NOMO-1 treated with DMSO at 0.1 percent for 48 hours (cell line): ENCODE measurements around the gene ARHGAP26.

Experiments used
- DNase-seq: peaks from one replicate; lab custom pipeline; 2025; ENCODE audit not compliant: unreplicated experiment; lab: John Stamatoyannopoulos, UW

Gene ARHGAP26

DNA sequence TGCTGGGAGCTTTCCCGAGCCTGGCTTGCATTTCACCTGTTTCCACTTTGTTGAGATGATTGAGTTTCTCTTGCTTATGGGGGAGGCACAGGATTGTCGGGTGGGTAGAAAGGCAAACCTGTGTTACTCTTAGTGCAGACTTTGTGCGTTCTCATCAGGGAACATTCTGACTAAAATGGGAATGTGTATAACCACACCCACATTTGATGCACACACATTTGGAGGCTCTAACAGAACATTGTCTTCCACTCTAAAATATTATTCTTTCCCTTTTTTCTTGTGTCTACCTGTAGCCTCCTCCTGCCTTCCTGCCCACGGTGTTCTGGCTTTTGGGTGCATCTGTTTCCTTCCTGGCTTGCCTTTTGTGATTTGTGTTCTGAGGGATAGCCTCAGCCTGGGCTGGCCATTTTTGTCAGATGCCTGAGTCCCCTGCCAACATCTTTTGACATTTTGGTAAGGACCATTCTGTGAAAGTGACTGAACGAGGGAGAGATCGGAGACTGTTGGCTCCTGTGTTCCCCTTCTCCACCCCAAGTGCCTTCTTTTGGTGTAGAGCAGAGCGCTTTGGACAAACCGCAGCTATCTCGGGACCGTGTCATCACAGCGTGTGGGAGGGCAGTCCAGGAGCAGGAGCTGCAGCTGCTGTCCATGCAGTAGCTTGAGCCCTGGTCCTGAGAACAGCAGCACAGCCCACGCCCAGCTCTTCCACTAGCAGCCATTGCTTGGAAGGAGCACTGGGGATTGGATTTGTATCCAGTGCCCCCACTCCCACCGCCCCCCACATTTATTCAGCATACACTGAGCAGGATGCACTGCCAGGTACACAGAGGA lies 101.4 kb downstream of the ARHGAP26 start:
- DNase-seq: no peak

DNA sequence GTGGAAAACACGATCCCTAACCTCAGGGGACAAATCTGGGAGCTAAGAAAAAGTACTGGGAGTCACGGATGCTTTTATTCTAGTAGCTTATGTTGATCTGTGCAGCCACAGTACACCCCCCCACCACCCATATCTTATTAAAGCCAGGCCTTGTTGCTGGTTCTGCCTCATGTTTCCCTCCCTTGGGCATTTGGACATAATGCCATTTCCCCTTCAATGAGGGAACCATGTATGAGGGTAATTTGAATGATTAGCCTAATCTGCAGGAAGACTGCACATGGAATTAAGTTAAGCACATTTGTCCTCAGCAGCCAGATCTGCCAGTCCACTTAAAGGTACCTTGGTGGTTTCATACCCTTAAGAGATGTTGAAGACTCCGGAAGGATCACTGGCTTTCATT lies 102.0 kb downstream of the ARHGAP26 start:
- DNase-seq: no peak

DNA sequence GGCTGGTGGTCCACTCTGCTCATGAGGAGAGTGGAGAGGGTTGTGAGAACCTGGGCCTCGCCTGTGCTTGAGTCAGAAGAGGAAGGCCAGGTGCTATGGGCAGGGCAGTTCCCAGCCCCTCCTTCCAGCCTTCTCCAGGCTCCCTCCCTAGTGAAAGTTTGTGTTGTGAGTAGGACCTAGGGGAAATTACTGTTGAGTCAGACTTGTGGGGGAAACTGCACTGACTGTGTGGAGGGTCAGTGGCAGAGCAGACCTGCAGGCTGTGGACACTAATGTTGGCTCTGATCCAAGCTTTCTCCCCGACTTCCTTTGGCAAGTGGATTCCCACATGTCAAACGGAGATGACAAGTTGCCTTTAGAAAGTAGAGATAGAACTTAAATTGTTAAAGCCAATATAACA lies 102.6 kb downstream of the ARHGAP26 start:
- no peak for DNase-seq

DNA sequence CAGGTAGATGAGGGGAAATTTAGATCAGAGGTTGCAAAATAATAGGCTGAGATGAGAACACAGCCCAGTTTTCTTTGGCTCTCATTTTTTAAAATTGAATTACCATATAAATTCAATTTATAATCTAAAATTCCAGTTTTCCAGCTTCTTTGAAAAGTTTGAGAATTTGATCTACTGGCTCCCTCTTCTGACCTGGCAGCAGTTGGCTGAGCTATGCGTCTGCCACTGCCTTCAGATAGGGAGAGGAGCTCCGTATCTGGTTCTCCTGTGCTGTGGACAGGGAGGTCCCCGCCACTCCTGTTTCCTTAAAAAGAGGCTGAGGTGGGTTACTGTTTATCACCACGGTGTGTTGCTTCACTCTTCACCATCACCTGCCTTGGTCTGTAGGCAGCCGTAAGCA lies 103.7 kb downstream of the ARHGAP26 start:
- DNase-seq: no peak

DNA sequence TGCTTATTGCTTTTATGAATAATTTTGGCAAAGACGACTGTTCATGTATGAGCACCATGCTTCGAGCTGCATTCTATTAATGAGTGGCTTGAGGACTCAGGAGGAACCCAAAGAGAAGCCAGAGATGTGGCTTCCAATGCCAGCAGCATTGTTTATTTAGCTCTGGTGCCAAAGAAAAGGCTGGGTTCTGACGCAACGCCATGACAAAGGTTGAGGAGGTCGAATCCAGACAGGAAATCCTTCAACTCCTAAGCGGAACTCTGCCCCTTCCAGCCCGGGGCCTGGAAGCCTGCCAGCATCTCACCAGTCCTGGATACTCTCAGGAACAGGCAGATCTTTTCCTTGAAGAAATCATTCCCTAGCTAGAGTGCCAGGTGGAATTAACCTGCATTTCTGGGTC lies 104.4 kb downstream of the ARHGAP26 start:
- no peak for DNase-seq

DNA sequence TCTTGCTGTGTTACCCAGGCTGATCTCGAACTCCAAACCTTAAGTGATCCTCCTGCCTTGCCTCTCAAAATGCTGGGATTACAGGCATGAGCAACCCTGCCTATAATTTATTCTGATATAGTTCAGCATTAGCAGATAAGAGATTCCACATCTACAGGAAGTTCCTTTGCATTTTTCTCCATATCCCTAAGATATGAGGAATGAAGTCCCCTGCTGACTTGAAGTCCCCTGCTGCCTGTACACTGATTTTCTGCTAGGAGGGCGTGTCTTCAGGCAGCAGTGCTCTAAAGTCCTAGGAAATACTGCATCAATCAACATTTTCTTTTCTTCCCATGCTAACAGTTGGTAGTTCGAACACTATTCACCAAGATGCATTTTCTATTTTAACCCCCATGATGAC lies 105.8 kb downstream of the ARHGAP26 start:
- DNase-seq: no peak

DNA sequence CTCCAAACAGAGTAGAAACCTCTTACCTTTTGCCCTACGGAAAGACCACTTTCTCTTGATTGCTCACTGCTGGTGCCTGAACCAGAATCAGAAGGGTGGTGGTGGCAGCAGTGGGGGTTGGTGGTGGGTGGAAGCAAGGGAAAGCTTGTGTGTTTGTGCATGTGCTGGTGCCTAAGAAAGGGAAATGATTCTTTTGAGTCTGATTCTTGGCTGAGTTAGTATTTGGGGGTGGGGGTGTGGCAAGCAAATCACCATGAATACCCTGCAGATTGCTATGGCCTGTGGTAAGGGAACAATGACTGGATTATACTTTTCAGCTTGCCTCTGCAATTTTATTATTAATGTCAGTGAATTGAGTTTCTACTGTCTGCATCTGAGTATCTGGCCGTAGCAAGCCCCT lies 106.6 kb downstream of the ARHGAP26 start:
- no peak for DNase-seq

DNA sequence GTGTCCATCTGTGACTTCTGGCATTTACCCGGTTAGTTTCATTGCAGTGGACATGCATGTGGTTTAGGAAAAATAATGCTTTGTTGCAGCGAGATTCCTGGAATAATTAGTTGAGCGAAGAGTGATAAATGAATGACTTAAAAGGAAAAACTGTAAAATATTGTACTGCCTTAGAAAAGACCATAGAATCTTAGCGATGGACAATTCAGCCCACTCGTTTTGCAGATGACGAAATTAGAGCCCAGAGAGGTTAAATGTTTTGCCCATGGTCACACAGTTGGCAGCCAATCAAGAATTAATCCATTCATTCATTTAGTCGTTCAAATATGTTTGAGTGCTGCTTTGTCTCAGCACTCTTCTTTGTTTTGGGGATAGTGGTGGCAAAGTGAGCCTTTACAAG lies 107.9 kb downstream of the ARHGAP26 start:
- DNase-seq: no peak

DNA sequence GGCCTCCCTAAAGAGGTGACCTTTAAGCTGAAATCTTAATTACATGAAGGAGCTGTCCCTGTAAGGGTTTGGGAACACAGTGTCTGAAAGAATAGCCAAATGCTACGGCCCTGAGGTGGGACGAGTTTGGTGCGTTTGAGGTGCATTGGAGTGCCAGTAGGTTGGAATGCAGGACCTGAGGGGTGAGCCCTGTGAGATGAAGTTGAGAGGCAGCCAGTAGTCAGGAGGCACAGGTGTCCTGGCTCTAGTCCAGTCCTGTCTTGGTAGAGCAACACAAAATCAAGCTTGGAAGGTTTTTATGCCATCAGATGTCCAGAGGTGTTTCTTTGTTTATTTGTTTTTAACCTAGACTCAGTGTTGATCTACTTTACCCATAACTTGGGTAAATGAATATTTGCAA lies 108.5 kb downstream of the ARHGAP26 start:
- no peak for DNase-seq

DNA sequence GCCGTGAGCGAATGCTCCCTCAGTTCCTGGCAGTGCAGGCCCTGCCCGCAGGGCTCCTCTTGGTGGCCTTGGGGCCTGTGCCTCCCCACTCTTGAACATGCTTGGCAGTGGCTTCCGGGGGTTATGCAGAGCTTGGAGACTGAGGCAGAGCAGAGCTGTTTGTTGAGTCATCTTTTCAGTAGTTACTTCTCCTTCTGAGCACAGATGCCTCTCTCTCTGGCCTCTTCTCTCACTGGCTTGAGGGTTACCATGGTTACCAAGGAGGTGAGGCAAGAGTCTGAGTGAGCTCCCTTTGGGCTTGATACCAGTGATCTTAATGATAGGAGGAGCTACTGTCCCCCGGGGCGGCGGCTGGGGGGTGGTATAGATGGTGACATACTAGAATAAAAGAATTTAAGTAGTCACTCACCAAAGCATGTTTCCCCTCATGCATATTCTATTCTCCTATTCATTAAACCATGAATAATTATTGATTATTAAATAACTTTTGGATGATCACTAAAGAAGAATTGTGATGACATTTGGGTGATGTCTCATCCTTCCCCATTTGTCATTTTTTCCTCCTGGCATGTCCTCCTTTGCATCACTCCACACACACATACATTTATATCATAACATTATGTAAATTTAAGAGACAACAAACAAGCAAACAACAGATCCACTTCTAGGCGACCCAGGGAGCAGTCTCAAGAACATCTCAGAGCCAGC lies 111.1 kb downstream of the ARHGAP26 start:
- peak; percentile 97 for DNase-seq

DNA sequence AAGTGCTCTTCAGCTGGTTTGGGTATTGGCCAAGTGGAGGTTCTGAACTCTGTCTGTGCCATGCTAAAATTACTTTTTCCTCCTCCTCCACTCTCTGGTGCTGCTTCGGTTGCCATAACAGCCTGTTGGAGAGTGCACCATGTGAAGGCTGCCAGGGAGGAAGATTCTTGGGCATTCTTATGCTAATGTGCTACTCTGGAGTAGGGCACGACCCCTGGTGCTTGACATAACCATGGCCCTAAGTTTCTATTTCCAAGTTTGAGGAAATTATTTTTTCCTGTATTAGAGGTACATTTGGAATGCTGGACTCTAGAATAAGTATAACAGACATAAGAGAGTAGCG lies 111.6 kb downstream of the ARHGAP26 start:
- DNase-seq: no peak

DNA sequence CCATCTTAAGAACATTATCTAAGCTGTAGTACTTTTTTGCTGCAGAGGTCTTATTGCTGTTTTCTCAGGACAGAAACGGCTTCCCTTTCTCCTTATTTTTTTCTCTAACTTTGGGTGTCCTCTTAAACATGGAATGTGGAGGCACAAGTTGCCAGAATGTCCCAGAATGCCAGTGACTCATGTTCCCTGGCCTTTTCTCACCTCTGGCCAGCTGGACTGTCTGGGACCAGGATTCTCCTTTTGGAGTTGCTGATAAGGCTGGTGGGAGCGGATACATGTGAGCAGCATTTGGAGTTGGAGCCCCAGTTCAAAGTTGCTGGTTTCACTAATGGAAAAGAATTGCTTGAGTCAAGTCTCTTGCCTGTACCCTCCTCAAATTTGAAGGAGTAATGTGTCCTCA lies 112.8 kb downstream of the ARHGAP26 start:
- no peak for DNase-seq

DNA sequence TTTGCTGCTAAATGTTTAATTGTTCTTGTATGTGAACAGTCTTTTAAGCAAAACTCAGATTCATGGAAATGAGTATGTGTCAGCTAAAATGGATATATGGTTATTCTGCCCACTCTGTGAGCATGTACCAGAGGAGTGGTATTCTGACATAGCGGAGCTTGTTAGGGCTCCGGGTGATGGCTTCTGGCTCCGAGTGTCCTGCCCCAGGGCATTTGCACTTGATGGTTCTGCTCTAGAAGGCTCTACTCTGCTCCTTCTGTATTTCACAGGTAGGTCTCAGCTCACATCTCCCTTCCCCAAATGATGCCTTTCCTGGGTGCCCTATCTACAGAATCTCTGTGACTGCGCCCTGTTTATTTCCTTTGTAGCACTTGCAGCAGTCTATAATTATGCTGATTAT lies 113.3 kb downstream of the ARHGAP26 start:
- DNase-seq: no peak

DNA sequence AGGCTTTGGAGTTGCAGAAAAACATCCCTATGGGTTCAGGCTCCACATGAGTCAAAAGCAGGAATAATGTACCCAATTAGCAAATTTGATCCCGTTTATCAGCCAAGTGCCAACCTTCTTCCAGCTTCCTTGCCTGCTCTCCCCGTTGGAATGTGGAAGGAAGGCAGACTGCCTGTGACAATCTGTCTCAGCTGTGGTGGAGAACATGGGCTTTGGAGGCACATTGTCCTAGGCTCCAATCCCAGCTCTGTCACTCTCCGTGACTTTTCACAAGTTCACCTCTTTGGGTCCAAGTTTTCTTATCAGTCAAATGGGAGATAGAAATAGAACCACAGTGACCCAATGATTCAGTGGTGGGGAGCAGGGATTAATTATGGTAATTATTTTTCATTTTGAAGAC lies 113.9 kb downstream of the ARHGAP26 start:
- no peak for DNase-seq

DNA sequence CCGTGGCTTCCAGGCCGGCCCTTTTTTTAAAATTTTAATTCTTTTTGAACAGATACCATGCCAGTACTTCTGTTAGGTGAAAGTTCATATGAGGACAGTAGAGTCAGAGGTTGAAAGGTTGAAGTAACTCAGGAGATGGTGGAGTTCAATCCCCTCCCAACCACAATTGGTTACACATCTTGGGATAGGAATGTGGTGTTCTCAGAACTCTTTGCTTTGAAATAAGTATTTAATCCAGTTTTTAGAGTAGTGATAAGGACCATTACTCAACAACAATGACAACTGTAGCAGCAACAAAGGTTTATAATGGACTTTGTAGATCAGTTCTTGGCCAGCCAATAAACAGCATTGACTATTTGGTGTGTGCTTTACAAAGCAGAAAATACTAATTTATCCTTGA lies 116.0 kb downstream of the ARHGAP26 start:
- no peak for DNase-seq

DNA sequence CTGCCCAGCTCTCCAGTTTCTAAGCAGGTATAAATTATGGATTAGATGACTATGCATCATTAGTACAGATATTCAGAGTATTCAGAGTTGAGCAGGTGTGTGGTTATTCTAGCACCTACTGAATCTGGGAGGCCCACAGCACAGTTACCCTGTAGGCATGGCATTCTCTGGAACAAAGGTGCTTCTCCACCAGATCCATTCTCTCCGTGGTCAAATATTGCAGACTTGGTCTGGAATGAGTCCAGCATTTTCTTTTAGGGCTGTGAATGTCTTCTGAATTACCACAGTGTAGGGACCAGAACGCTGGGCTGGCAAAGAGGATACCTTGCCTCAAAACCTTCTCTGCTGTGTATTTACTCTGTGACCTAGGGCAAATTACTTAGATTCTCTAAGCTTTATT lies 116.8 kb downstream of the ARHGAP26 start:
- DNase-seq: no peak

DNA sequence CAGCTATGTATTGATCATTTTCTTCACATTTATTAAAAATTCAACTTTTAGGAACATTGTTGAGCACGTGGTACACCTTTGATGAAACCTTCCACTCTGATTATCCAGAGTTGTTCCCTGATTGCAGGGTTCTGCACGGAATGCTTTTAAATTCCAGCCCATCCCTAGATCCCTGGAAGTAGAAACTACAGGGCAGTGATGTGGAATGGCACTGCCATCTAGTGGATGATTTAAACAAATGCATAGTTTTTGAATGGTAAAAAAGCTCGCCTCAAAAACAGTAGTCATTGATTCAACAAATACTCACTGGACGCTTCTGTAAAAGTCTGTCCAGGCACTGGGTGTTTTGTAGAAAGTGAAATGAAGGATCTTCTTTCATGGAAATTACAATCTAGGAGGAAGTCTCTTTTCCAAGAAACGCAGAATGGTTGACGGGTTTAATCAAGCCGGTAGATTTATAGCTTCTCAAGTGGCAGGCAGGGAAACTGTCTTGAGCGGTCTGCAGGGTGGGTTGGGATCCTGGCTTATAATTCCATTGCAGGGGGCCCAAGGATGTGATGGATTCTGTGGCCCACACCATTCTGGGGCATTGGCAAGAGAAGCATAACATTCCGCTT lies 118.4 kb downstream of the ARHGAP26 start:
- DNase-seq: peak; percentile 24

DNA sequence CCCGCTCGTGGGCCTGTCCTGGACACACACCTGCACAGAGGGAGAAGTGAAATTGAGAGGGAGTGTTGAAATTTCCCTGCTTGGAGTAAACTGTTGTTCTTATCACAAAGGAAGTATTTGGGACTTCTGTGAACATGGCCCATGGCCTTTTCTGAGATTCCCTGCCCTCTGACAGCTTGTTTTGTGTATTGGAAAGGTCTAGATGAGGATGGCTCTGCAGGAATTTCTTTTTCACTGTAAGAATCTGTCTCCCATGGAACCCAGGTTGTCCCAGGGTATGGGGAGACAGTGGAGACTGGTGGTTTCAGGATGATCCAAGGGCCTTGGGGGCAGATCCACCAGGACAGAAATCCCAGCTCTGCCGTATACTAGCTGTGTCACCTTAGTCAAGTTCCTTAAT lies 121.8 kb downstream of the ARHGAP26 start:
- no peak for DNase-seq

DNA sequence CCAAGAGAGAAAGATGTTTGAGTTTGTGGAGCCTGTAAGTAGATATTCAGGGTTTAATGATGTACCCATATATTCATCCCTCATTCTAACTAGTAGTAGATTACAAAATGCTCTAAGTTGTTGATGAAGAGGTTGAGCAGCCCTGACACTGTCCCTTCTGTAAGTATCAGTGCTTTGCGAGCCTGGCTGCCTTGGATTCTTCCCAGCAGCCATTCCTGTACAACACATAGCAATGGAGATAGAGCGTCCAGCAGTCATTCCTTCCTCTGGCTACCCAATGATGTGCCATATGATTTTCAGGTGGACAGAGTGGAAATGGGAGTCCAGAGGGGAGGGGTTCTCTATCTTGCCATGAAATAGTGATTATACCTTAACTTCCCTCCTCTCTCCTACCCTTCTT lies 124.1 kb downstream of the ARHGAP26 start:
- DNase-seq: no peak

DNA sequence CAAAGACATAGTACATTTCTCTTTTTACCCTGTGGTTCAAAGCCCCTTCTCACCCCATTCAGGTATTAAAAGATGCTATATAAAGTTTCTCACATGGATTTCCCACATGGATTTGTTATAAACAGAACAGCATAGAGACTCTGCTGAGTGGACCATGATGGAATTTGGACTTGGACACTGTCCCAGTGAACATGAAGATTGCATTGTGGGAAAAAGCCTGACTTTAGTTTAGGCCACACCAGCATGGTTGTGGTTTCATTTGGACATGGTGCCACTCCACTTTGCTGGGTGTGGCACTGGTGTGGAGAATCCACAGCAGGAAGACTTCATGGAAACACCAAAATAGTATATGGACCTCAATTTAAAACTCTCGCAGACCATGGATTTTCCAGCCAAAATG lies 124.6 kb downstream of the ARHGAP26 start:
- no peak for DNase-seq

DNA sequence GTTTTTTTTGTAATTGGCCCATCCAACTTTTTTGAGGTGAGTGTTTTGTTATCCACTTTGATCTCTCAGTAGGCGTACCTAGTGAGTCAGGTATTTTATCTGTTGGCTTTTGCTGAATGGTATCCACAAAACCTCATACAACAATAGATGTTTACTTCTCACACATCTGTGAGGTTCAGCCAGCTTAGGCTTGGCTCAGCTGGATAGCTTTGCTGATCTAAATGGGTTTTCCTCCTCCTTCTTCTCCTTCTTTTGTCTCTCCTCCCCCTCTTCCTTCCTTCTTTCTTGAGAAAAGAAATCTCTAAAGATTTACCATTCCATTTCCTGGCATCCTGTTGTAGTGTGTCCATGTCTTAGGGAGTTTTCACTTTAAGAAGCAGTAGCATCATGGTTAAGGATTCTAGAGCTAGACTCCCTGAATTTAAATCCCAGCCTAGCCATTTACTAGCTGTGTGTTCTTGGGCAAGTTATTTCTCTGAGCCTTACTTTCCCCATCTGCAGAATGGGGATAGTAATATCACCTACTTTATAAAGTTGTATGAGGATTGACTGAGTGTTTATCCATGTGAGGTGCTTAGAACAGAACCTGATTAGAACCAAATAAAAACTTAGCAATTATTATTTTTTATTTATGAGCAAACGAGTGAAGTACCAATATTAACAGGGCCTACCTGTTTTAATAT lies 126.3 kb downstream of the ARHGAP26 start:
- DNase-seq: no peak

DNA sequence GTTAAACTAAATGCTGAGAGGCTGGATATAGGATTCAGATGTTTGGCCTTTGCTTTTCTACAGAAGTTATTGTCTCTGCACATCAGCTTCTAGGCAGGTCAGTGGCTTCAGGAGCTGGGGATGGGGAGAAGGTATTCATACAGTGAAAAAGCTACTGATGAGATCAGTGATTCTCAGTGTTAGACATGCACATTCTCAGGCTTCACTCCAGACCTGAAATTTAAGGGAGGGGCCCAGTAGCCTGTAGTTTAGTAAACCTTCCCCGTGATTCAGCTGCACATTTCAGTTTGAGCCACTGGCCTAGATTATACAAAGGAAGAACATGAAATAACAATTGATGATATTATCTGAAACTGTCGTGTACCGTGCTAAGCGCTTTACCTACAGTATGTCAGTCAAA lies 127.2 kb downstream of the ARHGAP26 start:
- no peak for DNase-seq
